Measurements from ENCODE around the gene UST. TPM values are rescaled to one million over a fixed set of nuclear protein-coding genes. Genes with fewer than 3 reads are reported as not detected.

Gene UST
- total RNA-seq, 1 donor from 2014 or later = 5.5 TPM

DNA sequence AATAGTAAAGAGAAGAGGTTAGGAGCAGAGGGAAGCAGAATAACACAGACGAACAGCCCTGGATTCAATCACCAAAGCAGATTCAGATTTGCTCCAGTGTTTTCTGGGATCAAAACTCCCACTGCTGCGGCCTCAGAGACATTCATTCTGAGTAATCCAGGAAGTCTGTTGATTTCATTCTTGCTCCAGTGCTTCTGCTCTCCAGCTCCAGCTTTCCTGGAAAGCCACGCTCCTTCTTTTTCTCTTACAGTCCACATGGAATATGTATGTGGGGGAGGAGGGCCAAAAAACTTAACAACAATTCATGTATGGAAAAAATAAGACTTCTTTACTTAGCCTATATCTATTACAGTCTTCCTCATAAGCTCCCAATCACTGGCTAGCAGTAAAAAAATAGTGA is 26.4 kb upstream of the UST start:
- peaks cover 20% of the 10 kb centered on the region for H3K4me1 Mint-ChIP-seq
- no peak overlapping the region for H3K4me3 Mint-ChIP-seq
- H3K9me3 Mint-ChIP-seq = peaks cover 5% of the 10 kb centered on the region
- H3K27me3 Mint-ChIP-seq (ENCODE audit: low read depth) = peaks cover 18% of the 10 kb centered on the region
- no peak overlapping the region for H3K27ac Mint-ChIP-seq (ENCODE audit: unreplicated experiment)
- H3K36me3 Mint-ChIP-seq (ENCODE audit: low read depth) = peaks cover 4% of the 10 kb centered on the region
- DNase-seq (ENCODE audit: low read depth, low spot score) = no peak
- TF ChIP-seq, protein P1, sequence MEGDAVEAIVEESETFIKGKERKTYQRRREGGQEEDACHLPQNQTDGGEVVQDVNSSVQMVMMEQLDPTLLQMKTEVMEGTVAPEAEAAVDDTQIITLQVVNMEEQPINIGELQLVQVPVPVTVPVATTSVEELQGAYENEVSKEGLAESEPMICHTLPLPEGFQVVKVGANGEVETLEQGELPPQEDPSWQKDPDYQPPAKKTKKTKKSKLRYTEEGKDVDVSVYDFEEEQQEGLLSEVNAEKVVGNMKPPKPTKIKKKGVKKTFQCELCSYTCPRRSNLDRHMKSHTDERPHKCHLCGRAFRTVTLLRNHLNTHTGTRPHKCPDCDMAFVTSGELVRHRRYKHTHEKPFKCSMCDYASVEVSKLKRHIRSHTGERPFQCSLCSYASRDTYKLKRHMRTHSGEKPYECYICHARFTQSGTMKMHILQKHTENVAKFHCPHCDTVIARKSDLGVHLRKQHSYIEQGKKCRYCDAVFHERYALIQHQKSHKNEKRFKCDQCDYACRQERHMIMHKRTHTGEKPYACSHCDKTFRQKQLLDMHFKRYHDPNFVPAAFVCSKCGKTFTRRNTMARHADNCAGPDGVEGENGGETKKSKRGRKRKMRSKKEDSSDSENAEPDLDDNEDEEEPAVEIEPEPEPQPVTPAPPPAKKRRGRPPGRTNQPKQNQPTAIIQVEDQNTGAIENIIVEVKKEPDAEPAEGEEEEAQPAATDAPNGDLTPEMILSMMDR (conservative IDR thresholded peaks at IDR 0.05) = no peak

DNA sequence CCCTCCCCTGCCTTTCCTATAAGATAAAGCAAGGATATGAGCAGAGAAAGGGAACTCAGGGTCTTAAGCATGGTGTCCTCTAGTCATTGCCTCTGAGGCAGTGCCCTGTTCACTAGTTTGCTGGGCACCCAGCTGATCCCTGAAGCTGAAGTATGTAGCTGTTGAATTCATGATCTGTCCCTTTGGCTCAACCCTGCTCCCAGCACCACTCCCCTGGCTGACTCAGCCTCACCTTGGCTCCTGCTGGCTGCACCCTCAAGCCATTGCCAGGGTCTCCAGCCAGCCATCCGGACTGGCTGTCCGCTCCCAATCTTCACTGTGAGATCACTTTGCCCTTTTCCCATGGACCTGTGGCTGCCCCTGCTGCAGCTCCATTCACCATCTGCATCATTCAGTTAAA is 25.9 kb upstream of the UST start:
- H3K27ac Mint-ChIP-seq (ENCODE audit: unreplicated experiment) = no peak overlapping the region
- H3K36me3 Mint-ChIP-seq (ENCODE audit: low read depth) = peaks cover 4% of the 10 kb centered on the region
- H3K4me1 Mint-ChIP-seq = peaks cover 20% of the 10 kb centered on the region
- no peak for DNase-seq (ENCODE audit: low read depth, low spot score)
- H3K27me3 Mint-ChIP-seq (ENCODE audit: low read depth) = peaks cover 18% of the 10 kb centered on the region
- H3K4me3 Mint-ChIP-seq = no peak overlapping the region
- TF ChIP-seq, protein P1 (conservative IDR thresholded peaks at IDR 0.05) = no peak
- H3K9me3 Mint-ChIP-seq = peaks cover 5% of the 10 kb centered on the region

DNA sequence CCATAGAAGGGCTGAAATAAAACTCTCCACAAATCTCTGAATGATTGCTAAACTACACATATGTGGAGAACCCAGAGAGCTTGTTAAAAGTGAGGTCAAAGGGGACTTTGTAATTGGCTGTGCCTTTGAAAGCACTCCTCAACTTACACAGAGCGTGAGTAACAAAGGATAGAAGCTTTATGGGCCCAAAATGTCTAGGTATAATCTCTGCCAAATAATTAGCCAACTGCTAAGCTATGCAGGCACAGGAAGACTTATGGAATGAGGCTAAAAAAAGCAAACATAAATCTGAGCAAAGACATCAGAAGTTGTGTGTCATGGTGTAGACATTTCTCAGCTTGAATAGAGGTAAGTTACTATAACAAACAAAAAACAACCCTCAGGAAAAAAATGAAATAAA is 23.3 kb upstream of the UST start:
- Mint-ChIP-seq H3K27ac (ENCODE audit: unreplicated experiment) (no peak overlapping the region), H3K4me1 (peaks cover 20% of the 10 kb centered on the region), H3K27me3 (ENCODE audit: low read depth) (peaks cover 14% of the 10 kb centered on the region), H3K4me3 (no peak overlapping the region), H3K9me3 (peaks cover 10% of the 10 kb centered on the region), H3K36me3 (ENCODE audit: low read depth) (peaks cover 4% of the 10 kb centered on the region)
- TF ChIP-seq, protein P1 (conservative IDR thresholded peaks at IDR 0.05) = no peak
- no peak for DNase-seq (ENCODE audit: low read depth, low spot score)

DNA sequence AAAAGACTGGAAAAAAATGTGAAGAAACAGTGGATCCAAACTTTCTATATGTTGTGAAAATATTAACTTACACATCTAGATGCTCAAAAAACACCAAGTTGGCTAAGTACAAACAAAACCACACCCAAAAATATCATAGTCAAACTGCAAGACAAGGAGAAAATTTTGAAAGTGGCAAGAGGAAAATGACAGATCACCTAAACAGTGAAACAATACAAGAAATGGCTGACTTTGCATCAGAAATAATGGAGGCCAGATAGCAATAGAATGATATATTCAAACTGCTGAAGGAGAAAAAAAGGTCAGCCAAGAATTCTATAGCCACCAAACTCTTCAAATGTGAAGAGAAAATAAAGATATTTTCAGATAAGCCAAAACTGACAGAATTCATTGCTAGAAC is 22.4 kb upstream of the UST start:
- Mint-ChIP-seq H3K27me3 (ENCODE audit: low read depth) (peaks cover 13% of the 10 kb centered on the region), H3K9me3 (peaks cover 10% of the 10 kb centered on the region), H3K27ac (ENCODE audit: unreplicated experiment) (no peak overlapping the region), H3K4me3 (no peak overlapping the region), H3K4me1 (peaks cover 15% of the 10 kb centered on the region), H3K36me3 (ENCODE audit: low read depth) (peaks cover 4% of the 10 kb centered on the region)
- TF ChIP-seq, protein P1 (conservative IDR thresholded peaks at IDR 0.05) = no peak
- no peak for DNase-seq (ENCODE audit: low read depth, low spot score)

DNA sequence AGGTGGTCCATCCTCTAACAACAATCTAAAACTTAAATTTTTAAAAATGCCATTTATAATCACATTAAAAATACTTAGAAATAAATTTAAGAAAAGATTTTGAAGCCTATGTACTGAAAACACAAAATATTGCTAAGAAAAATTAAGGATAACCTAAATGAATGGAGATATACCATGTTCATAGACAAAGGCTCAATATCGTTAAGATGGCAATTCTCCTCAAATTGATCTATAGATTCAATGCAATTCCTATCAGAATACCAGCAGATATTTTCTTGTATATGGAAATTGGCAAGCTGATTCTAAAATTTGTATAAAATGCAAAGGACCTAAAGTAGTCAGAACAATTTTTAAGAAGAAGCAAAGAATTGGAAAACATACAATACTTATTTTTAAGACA is 19.7 kb upstream of the UST start:
- H3K27me3 Mint-ChIP-seq (ENCODE audit: low read depth) = peaks cover 9% of the 10 kb centered on the region
- H3K27ac Mint-ChIP-seq (ENCODE audit: unreplicated experiment) = no peak overlapping the region
- no peaks in the 10 kb centered on the region for H3K4me1 Mint-ChIP-seq
- H3K36me3 Mint-ChIP-seq (ENCODE audit: low read depth) = peaks cover 4% of the 10 kb centered on the region
- DNase-seq (ENCODE audit: low read depth, low spot score) = no peak
- TF ChIP-seq, protein P1 (conservative IDR thresholded peaks at IDR 0.05) = no peak
- H3K4me3 Mint-ChIP-seq = no peak overlapping the region
- H3K9me3 Mint-ChIP-seq = peaks cover 10% of the 10 kb centered on the region

DNA sequence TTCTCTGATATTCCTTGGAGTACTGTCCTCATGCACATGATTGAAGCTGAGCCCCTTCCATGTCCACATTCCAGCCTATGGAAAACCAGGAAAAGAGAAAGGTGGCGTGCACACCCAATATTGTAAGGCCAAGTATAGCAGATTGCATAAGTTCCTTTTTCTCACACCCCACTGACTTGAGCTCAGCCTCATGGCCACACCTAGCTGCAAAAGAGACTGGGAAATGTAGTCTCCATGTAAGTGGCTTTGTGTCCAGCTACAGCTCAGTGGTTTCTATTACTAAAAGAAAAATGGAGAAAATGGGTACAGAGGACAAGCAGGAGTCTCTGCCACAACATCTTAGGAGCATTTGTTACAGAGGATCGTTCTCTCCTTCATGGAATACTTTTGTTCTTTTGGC is 10.8 kb upstream of the UST start:
- Mint-ChIP-seq H3K27me3 (ENCODE audit: low read depth) (no peaks in the 10 kb centered on the region), H3K36me3 (ENCODE audit: low read depth) (no peaks in the 10 kb centered on the region), H3K9me3 (peaks cover 8% of the 10 kb centered on the region), H3K4me1 (peaks cover 8% of the 10 kb centered on the region), H3K4me3 (no peak overlapping the region), H3K27ac (ENCODE audit: unreplicated experiment) (no peak overlapping the region)
- no peak for DNase-seq (ENCODE audit: low read depth, low spot score)
- TF ChIP-seq, protein P1 (conservative IDR thresholded peaks at IDR 0.05) = no peak
